ACC112 (cell line): Measurements from ENCODE around the gene NSUN2.

Experiments used
- H2AFZ ChIP-seq: fragments of 200-600 bp; sonication (generic); one replicate; pipeline ENCODE4 v1.6.0; 2017; ENCODE audit warnings: antibody characterized with exemption, low read length; ENCODE audit not compliant: unreplicated experiment
- H3K27ac ChIP-seq: fragments of 200-600 bp; sonication (generic); 2 replicates; pipeline ENCODE4 v1.5.1; 2014; ENCODE audit warnings: low read depth, mild to moderate bottlenecking, antibody characterized with exemption, low read length, moderate library complexity
- H3K27me3 ChIP-seq: fragments of 200-600 bp; sonication (generic); 2 replicates; pipeline ENCODE4 v1.6.1; 2014; ENCODE audit warnings: mild to moderate bottlenecking, antibody characterized with exemption, low read length, moderate library complexity, mixed read lengths; ENCODE audit not compliant: insufficient read depth
- H3K36me3 ChIP-seq: fragments of 200-600 bp; sonication (generic); 2 replicates; pipeline ENCODE4 v1.6.1; 2016; ENCODE audit warnings: mild to moderate bottlenecking, antibody characterized with exemption, low read length, moderate library complexity, mixed read lengths; ENCODE audit not compliant: insufficient read depth
- H3K4me1 ChIP-seq: fragments of 200-600 bp; sonication (generic); one replicate; pipeline ENCODE4 v1.6.1; 2016; ENCODE audit warnings: low read length, mixed read lengths; ENCODE audit not compliant: insufficient read depth, unreplicated experiment, control insufficient read depth
- H3K4me3 ChIP-seq: fragments of 200-600 bp; sonication (generic); 2 replicates; pipeline ENCODE4 v1.5.1; 2014; ENCODE audit warnings: mild to moderate bottlenecking, low read depth, low read length
- H3K79me2 ChIP-seq: fragments of 200-600 bp; sonication (generic); one replicate; pipeline ENCODE4 v1.6.0; 2016; ENCODE audit warnings: low read length; ENCODE audit not compliant: control insufficient read depth, unreplicated experiment, insufficient read depth

NSUN2 gene

GRCh38 chr5:6644794-6645241 is 12.0 kb upstream of the NSUN2 start:
- H3K4me1 ChIP-seq: no peaks in the 10 kb centered on the region
- H3K27ac ChIP-seq: no peak overlapping the region
- peaks cover 12% of the 10 kb centered on the region for H3K79me2 ChIP-seq
- peaks cover 9% of the 10 kb centered on the region; the same call in 1 of the 2 replicates for H3K36me3 ChIP-seq
- no peaks in the 10 kb centered on the region for H3K27me3 ChIP-seq
- no peak overlapping the region for H2AFZ ChIP-seq
- no peak overlapping the region for H3K4me3 ChIP-seq

DNA sequence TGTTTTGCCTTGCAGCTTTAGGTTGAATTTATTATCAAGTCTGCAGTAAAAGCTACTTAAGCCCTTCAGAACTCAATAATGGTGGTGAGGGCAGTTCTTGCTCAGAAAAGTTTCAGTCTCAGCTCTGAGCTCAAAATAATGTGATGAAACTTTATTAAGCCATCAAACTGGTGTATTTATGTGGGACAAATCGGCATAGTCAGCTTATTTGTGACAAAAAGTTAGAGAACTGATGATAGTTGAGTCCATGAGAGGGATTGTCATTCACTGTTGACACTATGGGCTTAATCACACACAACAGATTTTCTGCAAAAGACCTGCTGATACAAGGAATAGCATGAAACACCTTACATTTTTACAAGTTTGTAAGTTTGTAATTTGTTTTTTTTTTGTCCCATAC is 9.8 kb upstream of the NSUN2 start:
- H3K4me3 ChIP-seq: no peak overlapping the region
- no peak overlapping the region for H3K27ac ChIP-seq
- peaks cover 20% of the 10 kb centered on the region for H3K79me2 ChIP-seq
- H3K27me3 ChIP-seq: no peaks in the 10 kb centered on the region
- H3K36me3 ChIP-seq: peaks cover 9% of the 10 kb centered on the region; the same call in 1 of the 2 replicates
- H3K4me1 ChIP-seq: no peaks in the 10 kb centered on the region
- H2AFZ ChIP-seq: no peak overlapping the region

GRCh38 chr5:6638236-6638635 is 5.4 kb upstream of the NSUN2 start:
- no peak overlapping the region for H3K4me3 ChIP-seq
- no peak overlapping the region for H2AFZ ChIP-seq
- H3K27ac ChIP-seq: no peak overlapping the region
- no peaks in the 10 kb centered on the region for H3K27me3 ChIP-seq
- no peaks in the 10 kb centered on the region for H3K36me3 ChIP-seq
- peaks cover 5% of the 10 kb centered on the region for H3K4me1 ChIP-seq
- peaks cover 49% of the 10 kb centered on the region for H3K79me2 ChIP-seq

DNA sequence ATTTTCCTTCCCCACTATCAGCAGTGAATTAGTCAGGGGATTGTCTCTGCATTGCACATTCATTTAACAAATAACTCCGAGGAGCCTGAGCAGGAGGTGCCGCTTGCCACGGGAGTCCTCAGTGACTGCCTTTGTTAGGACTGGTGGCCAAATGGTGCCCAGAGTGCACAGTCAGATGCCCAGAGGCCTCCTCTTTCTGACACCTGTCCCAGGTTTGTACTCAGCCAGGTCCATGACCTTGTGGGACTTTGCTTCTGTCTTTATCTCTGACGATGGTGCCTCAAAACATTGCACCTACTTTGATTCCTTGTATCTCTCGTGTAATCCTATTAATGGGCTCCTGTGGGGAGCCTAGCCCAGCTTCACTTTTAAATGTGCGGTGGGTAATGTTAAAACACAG is 4.7 kb upstream of the NSUN2 start:
- Histone ChIP-seq H3K4me3 (no peak overlapping the region), H3K27ac (no peak overlapping the region), H2AFZ (no peak overlapping the region), H3K4me1 (peaks cover 5% of the 10 kb centered on the region), H3K27me3 (no peaks in the 10 kb centered on the region), H3K79me2 (peaks cover 48% of the 10 kb centered on the region), H3K36me3 (no peaks in the 10 kb centered on the region)

DNA sequence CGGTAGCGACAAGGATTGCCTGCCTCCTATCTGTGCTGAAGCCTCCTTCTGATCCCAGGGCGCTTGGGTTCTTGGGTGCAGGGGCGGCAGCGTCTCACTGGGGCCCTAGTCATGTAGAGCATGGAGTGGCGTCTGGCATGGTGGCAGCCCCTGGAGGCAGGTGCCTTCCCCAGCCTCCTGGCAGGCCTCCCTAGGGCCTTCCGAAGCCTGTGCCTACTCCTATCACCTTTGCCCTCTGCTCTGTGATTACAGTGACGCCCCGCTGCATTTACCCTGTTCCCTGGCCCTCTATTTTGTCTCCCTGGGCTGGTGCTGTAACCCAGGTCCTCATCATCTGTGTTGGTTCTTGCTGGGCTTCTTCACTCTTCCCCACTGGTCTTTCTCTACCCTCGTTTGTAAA is 4.2 kb upstream of the NSUN2 start:
- H3K79me2 ChIP-seq: peaks cover 53% of the 10 kb centered on the region

GRCh38 chr5:6636293-6636692 is 3.4 kb upstream of the NSUN2 start:
- H3K27ac ChIP-seq: no peak overlapping the region
- no peaks in the 10 kb centered on the region for H3K27me3 ChIP-seq
- peaks cover 4% of the 10 kb centered on the region; the same call in 1 of the 2 replicates for H3K36me3 ChIP-seq
- peaks cover 60% of the 10 kb centered on the region for H3K79me2 ChIP-seq
- H3K4me3 ChIP-seq: no peak overlapping the region
- peaks cover 13% of the 10 kb centered on the region for H3K4me1 ChIP-seq
- H2AFZ ChIP-seq: no peak overlapping the region

More for the DNA sequence above, 4.2 kb upstream of the NSUN2 start:
- no peaks in the 10 kb centered on the region for H3K27me3 ChIP-seq
- no peak overlapping the region for H3K4me3 ChIP-seq
- H2AFZ ChIP-seq: no peak overlapping the region
- no peak overlapping the region for H3K27ac ChIP-seq
- no peaks in the 10 kb centered on the region for H3K36me3 ChIP-seq
- H3K4me1 ChIP-seq: peaks cover 5% of the 10 kb centered on the region

DNA sequence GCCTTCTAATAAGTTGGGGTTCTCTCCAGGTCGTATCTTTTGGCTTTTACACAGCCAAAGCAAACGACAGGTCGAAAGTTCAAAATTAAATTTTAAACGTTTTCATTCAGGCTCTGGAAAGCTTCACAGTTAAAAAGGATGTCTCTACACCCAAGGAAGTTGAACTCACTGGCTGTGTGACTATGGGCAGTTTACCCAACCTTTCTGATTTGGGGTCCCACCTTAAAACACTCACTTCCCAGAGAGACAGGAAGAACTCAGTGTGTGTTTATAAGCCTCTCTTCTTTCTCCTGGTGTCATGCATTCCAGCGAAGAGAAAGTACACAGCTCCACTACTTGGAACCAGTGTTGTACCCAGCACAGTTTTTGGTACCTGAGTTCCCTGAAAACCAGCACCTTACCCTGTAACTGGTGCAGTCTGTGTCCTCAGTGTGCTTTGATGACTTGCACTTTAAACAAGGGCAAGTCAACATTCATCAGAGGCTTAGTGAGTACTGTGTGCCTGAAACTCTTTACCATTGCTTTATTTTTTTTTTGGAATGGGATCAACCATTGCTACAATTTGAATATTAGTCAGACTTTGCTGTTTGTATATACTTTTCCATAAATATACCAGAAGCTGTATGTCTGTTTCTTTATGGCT is 2.1 kb upstream of the NSUN2 start:
- peak overlapping the region; percentile 70 for H3K4me3 ChIP-seq
- H3K27ac ChIP-seq: no peak overlapping the region
- peak overlapping the region; percentile 58 for H2AFZ ChIP-seq
- H3K4me1 ChIP-seq: peaks cover 16% of the 10 kb centered on the region
- H3K79me2 ChIP-seq: peaks cover 71% of the 10 kb centered on the region
- peaks cover 9% of the 10 kb centered on the region for H3K36me3 ChIP-seq
- H3K27me3 ChIP-seq: no peaks in the 10 kb centered on the region

- H3K27ac ChIP-seq: no peak overlapping the region
- peaks cover 77% of the 10 kb centered on the region for H3K79me2 ChIP-seq
- no peaks in the 10 kb centered on the region for H3K27me3 ChIP-seq
Observed at GRCh38 chr5:6634306-6634705, 1.5 kb upstream of the NSUN2 start.

DNA sequence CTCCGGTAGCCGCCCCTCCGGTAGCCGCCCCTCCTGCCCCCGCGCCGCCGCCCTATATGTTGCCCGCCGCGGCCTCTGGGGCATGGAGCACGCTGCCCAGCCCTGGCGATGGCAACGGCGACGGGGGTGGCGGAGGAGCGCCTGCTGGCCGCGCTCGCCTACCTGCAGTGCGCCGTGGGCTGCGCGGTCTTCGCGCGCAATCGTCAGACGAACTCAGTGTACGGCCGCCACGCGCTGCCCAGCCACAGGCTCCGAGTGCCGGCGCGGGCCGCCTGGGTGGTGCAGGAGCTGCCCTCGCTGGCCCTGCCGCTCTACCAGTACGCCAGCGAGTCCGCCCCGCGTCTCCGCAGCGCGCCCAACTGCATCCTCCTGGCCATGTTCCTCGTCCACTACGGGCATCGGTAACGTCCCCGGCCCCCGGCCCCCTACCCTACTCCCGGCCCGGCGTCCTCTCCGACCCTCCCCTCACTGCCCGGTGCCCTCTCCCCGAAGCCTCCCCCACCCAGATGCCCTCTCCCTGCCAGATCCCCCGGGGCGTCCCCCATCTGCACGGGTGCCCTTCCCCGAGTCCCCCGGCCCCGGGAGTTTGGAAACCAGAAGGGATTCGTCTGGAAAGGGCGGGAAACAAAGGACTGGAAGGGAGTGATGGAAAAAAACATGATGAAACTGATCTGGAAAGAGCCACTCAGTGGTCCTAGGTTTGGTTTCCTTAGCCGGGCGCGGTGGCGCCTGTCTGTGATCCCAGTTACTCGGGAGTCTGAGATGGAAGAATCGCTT is 813 bp upstream of the NSUN2 start:
- Histone ChIP-seq H3K4me1 (peaks cover 16% of the 10 kb centered on the region), H3K79me2 (peaks cover 83% of the 10 kb centered on the region), H3K36me3 (peaks cover 20% of the 10 kb centered on the region), H3K27me3 (no peaks in the 10 kb centered on the region), H3K4me3 (peak overlapping the region; percentile 86), H2AFZ (peak overlapping the region; percentile 57), H3K27ac (no peak overlapping the region)

More at GRCh38 chr5:6634306-6634705, 1.5 kb upstream of the NSUN2 start:
- peak overlapping the region; percentile 58 for H2AFZ ChIP-seq
- H3K4me3 ChIP-seq: peak overlapping the region; percentile 86
- peaks cover 15% of the 10 kb centered on the region for H3K36me3 ChIP-seq
- H3K4me1 ChIP-seq: peaks cover 16% of the 10 kb centered on the region

GRCh38 chr5:6632324-6632887 is 438 bp downstream of the NSUN2 start:
- Histone ChIP-seq H3K4me3 (peak overlapping the region; percentile 86), H3K27me3 (no peaks in the 10 kb centered on the region), H2AFZ (peak overlapping the region; percentile 72), H3K79me2 (peaks cover 85% of the 10 kb centered on the region), H3K27ac (peak overlapping the region; percentile 86), H3K36me3 (peaks cover 25% of the 10 kb centered on the region), H3K4me1 (peaks cover 16% of the 10 kb centered on the region)
